ENCODE results near the gene CCDC200.

Gene CCDC200

DNA sequence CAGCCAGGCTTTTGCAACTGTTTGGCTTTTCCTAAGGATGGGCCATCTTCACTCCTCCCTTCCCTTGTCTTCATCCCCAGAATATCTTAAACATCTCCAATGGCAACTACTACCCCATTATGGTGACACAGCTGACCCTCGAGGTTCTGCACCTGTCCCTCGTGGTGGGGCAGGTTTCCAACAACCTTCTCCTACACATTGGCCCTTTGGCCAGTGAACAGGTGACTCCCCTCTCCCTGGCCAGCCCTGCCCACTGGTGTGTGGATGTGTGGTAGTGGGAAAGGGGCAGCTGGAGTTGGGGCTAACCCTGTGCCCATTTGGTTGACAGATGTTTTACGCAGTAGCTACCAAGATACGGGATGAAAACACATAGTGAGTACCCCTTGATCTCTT, 12.1 kb downstream of the CCDC200 start:
- H3K4me3 ChIP-seq (ENCODE audit: low read length) = no peak overlapping the region
- DNase-seq (ENCODE audit: low read depth) = no peak
- TF ChIP-seq, protein P1, sequence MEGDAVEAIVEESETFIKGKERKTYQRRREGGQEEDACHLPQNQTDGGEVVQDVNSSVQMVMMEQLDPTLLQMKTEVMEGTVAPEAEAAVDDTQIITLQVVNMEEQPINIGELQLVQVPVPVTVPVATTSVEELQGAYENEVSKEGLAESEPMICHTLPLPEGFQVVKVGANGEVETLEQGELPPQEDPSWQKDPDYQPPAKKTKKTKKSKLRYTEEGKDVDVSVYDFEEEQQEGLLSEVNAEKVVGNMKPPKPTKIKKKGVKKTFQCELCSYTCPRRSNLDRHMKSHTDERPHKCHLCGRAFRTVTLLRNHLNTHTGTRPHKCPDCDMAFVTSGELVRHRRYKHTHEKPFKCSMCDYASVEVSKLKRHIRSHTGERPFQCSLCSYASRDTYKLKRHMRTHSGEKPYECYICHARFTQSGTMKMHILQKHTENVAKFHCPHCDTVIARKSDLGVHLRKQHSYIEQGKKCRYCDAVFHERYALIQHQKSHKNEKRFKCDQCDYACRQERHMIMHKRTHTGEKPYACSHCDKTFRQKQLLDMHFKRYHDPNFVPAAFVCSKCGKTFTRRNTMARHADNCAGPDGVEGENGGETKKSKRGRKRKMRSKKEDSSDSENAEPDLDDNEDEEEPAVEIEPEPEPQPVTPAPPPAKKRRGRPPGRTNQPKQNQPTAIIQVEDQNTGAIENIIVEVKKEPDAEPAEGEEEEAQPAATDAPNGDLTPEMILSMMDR (conservative IDR thresholded peaks at IDR 0.05; ENCODE audit: low read depth, low read length) = no peak

DNA sequence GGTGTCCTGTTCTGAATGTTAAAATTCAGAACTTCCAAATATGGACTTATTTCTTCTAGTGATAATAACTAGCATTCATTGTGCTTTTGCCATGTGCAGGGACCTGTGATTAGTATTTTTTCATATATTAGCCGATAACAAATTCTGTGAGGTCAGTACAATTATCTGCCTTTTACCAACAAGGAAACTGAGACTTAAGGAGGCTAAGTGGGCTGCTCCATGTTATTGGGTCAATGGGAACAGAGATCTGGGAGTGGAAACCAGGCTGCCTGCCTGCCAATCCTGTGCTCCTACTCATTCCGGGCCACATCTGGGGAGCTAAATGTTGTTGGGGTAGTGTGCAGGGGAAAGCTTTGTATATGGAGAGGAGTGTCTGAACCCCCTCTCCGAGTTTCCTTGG, 13.1 kb downstream of the CCDC200 start:
- no peak overlapping the region for H3K4me3 ChIP-seq (ENCODE audit: low read length)
- no peak for DNase-seq (ENCODE audit: low read depth)
- TF ChIP-seq, protein P1 (conservative IDR thresholded peaks at IDR 0.05; ENCODE audit: low read depth, low read length) = no peak

DNA sequence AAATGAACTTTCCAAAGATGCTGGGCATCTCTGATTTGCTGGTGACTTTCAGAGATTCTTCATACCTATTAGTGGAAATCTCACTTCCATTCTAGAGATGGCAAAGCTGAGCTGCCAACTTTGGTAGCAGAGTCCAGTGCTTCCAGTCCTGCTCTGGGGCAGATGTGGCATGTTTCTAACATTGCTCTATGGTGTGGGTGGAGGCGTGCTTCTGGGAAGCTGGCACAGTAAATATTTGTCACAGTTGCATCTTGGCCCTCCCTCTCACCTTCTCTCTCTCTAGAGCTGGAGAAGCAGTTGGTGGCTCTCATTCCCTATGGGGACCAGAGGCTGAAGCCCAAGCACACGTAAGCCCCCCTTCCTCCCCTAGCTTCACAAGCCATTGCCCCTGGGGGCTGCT, 14.9 kb downstream of the CCDC200 start:
- H3K4me3 ChIP-seq (ENCODE audit: low read length) = no peak overlapping the region
- no peak for DNase-seq (ENCODE audit: low read depth)
- TF ChIP-seq, protein P1 (conservative IDR thresholded peaks at IDR 0.05; ENCODE audit: low read depth, low read length) = no peak

DNA sequence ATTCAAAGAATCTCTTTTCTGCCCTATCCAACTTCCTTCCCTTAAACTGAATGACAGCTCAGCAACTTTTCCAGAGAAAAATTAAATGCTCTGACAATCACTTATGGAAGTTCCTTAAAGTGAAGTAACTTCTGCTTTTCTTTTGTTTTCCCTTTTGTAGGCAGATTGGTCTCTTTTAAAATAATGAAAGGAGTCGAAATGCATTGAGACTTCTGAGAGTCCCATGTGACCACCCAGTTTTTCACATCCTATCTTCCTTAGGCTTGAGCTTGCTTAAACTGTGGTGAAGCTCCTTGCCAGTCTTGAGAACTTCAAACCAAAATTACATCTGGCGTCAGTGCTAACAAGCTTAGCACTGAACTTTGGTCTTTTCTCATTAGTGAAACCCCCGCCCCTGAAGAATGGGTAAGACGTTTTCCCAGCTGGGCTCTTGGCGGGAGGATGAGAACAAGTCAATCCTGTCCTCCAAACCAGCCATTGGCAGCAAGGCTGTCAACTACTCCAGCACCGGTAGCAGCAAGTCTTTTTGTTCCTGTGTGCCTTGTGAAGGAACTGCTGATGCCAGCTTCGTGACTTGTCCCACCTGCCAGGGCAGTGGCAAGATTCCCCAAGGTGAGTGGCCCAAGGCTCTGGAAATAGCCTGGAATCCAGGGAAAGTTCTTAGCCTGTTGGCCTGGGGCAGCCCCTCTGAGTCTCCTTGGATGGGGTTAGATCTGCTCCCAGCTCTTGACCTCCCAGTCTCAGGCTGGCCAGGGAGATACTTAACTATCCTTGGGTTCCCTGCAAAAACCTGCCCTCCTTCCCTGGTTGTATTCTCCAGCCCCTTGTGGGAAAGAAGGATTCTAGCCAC, 15.6 kb downstream of the CCDC200 start:
- DNase-seq (ENCODE audit: low read depth) = no peak
- TF ChIP-seq, protein P1 (conservative IDR thresholded peaks at IDR 0.05; ENCODE audit: low read depth, low read length) = no peak
- H3K4me3 ChIP-seq (ENCODE audit: low read length) = no peak overlapping the region

DNA sequence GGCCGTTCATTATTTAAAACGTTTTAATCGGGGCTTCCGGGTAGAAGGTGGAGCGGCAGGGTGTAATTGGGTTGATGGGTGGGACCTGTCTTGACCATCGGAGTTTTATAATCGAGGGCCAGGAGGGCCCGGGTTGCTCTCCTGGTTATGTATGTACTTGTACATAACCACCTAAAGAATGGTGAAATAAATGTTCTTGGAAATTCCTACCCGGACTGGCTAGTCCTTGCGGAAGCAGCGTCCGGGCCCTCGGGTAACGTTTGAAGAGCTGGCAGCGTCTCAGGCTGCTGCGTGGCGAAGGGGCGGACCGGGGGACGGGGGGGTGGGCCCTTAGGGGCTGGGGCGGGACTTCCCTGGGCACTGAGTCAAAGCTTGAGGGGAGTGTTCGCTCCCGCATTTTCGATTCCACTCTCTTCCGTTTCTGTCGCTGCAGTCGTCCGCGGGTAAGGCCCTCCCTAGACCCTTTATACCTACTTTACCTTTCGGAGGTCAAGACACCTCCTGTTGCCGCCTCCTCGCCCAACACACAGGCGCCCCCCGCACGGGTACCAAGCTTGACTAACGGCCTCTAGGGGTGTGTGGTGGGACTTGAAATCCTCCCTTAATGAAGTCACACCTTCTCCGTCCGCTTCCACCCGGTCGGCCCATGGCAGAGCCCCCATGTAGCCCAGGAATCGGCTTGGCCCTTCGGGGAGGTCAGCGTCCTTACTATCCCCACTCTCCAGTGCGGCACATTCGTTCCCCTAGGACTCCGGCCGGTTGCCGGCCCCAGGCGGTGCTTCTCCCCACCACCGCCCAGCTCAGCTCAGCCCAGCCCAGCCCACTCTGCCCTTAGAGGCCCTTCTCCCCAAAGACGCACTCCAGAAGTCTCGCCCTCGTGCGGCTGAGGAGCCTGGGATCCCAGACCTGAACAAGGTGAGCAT, 16.7 kb downstream of the CCDC200 start, which contains the start of gene TMEM106A:
TMEM106A (plus strand) TSS at position 396 of the 923 bp plus-strand sequence. CDS start 1,167 bp downstream, outside the sequence.
- TF ChIP-seq, protein P1 (conservative IDR thresholded peaks at IDR 0.05; ENCODE audit: low read depth, low read length) = peak; percentile 36
- H3K4me3 ChIP-seq (ENCODE audit: low read length) = peak within 1 kb of the TSS; percentile 70
- peak; percentile 26 for DNase-seq (ENCODE audit: low read depth)

DNA sequence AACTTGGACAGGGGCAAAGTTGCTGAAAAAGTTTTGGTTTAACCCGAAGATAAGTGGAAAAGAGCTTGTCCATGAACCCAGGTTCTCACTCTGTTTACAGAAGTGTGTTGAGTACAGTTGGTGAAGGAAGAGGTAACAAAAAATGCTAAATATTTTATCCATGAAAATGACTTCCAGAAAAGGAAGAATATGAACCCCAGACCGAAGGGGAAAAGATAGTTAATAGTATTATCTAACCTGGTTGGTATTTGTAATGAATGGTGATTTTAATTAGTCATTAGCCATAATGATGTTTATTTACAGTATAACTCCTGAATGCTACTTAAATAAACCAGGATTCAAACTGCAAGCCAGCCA, 17.3 kb downstream of the CCDC200 start:
- TF ChIP-seq, protein P1 (conservative IDR thresholded peaks at IDR 0.05; ENCODE audit: low read depth, low read length) = no peak

More for the DNA sequence above, 17.3 kb downstream of the CCDC200 start:
- no peak for DNase-seq (ENCODE audit: low read depth)
- peak overlapping the region; percentile 70 for H3K4me3 ChIP-seq (ENCODE audit: low read length)

Data from retinal pigment epithelial cell (primary cell).